ENCODE measurements around the gene JARID2. TPM values are rescaled to one million over a fixed set of nuclear protein-coding genes. Genes with fewer than 3 reads are reported as not detected.

JARID2 gene
- total RNA-seq, 1 experiment from 2014 or later = 23.6 TPM

DNA sequence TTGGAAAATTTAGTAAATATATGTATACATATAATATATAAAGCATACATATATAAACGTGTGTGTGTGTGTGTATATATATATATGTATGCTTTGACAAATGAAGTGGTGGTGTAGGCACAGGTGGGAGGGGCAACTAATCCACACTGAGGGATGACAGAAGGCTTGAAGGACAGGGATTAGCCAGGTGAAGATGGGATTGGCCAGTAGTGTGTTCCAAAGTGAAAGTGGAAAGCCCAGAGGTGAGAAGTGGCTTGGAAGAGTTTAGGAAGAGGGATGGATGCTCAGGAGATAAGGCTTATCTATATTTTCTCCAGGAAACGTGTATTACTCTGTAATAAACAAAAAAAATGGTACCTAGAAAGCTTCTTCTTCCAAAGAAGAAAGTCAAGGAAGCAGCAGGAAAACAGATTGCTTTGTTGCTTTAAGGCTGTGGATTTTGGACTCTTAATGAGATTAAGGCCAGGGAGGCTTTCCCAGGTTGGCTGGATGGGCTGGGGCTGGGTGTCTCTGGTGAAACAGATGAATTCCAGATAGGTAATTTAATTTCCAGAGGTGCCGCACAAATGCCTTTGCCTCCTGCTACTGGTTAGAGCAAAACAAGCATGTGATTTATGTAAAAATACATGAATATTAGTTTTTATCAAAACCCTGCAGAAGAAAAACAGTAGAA is 63.9 kb downstream of the JARID2 start:
- no peak overlapping the region for H2AFZ ChIP-seq (ENCODE audit: low read depth, low read length, poor library complexity, severe bottlenecking)
- H3K27ac ChIP-seq (ENCODE audit: low read depth, low read length) = no peak overlapping the region
- ChIA-PET RAD21 (ENCODE audit: low non-redundant PET in 1 of 2, low total read pairs in 2 of 2, uncharacterized antibody in 2 of 2, unreplicated experiment in 2 of 2) (no interaction called here), CTCF (no interaction called here), POLR2A (no interaction called here)
- H3K4me2 ChIP-seq (ENCODE audit: low read length) = no peak overlapping the region
- H3K36me3 ChIP-seq (ENCODE audit: control insufficient read depth in 1 of 2, insufficient read depth in 2 of 2, low read length in 2 of 2) = no peaks in the 10 kb centered on the region
- no peaks in the 10 kb centered on the region for H3K9me2 ChIP-seq (ENCODE audit: insufficient read depth)
- ATAC-seq (no peak), DNase-seq (ENCODE audit: low read depth, low spot score) (no peak)
- peaks cover 6 to 33% of the 10 kb centered on the region in 2 experiments; a peak in 3 of 4 replicates for H3K4me1 ChIP-seq (ENCODE audit: control insufficient read depth in 1 of 2, insufficient read depth in 2 of 2, low read length in 2 of 2)
- no TSS peak for BruUV-seq (replicated peaks)
- TF ChIP-seq, protein P1, sequence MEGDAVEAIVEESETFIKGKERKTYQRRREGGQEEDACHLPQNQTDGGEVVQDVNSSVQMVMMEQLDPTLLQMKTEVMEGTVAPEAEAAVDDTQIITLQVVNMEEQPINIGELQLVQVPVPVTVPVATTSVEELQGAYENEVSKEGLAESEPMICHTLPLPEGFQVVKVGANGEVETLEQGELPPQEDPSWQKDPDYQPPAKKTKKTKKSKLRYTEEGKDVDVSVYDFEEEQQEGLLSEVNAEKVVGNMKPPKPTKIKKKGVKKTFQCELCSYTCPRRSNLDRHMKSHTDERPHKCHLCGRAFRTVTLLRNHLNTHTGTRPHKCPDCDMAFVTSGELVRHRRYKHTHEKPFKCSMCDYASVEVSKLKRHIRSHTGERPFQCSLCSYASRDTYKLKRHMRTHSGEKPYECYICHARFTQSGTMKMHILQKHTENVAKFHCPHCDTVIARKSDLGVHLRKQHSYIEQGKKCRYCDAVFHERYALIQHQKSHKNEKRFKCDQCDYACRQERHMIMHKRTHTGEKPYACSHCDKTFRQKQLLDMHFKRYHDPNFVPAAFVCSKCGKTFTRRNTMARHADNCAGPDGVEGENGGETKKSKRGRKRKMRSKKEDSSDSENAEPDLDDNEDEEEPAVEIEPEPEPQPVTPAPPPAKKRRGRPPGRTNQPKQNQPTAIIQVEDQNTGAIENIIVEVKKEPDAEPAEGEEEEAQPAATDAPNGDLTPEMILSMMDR (IDR thresholded peaks at IDR 0.05 in 2 of 3, conservative IDR thresholded peaks at IDR 0.05 in 1 of 3; ENCODE audit: borderline replicate concordance in 1 of 3, insufficient read depth in 1 of 3, low read depth in 2 of 3, low read length in 2 of 3) = no peak
- TF ChIP-seq, protein P2, sequence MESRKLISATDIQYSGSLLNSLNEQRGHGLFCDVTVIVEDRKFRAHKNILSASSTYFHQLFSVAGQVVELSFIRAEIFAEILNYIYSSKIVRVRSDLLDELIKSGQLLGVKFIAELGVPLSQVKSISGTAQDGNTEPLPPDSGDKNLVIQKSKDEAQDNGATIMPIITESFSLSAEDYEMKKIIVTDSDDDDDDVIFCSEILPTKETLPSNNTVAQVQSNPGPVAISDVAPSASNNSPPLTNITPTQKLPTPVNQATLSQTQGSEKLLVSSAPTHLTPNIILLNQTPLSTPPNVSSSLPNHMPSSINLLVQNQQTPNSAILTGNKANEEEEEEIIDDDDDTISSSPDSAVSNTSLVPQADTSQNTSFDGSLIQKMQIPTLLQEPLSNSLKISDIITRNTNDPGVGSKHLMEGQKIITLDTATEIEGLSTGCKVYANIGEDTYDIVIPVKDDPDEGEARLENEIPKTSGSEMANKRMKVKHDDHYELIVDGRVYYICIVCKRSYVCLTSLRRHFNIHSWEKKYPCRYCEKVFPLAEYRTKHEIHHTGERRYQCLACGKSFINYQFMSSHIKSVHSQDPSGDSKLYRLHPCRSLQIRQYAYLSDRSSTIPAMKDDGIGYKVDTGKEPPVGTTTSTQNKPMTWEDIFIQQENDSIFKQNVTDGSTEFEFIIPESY (IDR thresholded peaks at IDR 0.05; ENCODE audit: extremely low read depth, insufficient replicate concordance, low read length) = no peak
- TF ChIP-seq CEBPB (IDR thresholded peaks at IDR 0.05; ENCODE audit: low read depth) = no peak
- TF ChIP-seq CBX3 (IDR thresholded peaks at IDR 0.05; ENCODE audit: low read depth) = no peak
- TF ChIP-seq TCF7L2 (IDR thresholded peaks at IDR 0.05; ENCODE audit: borderline replicate concordance, extremely low read depth, insufficient read depth, insufficient read length) = no peak
- no peak for TF ChIP-seq POLR2A (IDR thresholded peaks at IDR 0.05; ENCODE audit: borderline replicate concordance, extremely low read depth, insufficient read depth, insufficient read length)
- no peak for TF ChIP-seq POLR2AphosphoS5 (IDR thresholded peaks at IDR 0.05; ENCODE audit: low read depth, low read length)
- TF ChIP-seq EZH2phosphoT487 (IDR thresholded peaks at IDR 0.05; ENCODE audit: borderline replicate concordance) = no peak
- TF ChIP-seq ZNF274 (IDR thresholded peaks at IDR 0.05; ENCODE audit: low read depth, low read length) = no peak
- TF ChIP-seq FOSL1 (IDR thresholded peaks at IDR 0.05; ENCODE audit: low read depth) = no peak
- no peak for TF ChIP-seq EGR1 (IDR thresholded peaks at IDR 0.05; ENCODE audit: low read depth)
- TF ChIP-seq RAD21 (IDR thresholded peaks at IDR 0.05; ENCODE audit: low read depth) = no peak
- no peak for TF ChIP-seq SIN3A (IDR thresholded peaks at IDR 0.05; ENCODE audit: low read depth)
- TF ChIP-seq, protein P3, sequence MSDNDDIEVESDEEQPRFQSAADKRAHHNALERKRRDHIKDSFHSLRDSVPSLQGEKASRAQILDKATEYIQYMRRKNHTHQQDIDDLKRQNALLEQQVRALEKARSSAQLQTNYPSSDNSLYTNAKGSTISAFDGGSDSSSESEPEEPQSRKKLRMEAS (IDR thresholded peaks at IDR 0.05) = no peak
- TF ChIP-seq ZFX (IDR thresholded peaks at IDR 0.05) = no peak
- no peak for TF ChIP-seq EZH2 (IDR thresholded peaks at IDR 0.05)
- TF ChIP-seq ELF1 (IDR thresholded peaks at IDR 0.05; ENCODE audit: borderline replicate concordance, low read depth) = no peak
- no peak for TF ChIP-seq SP1 (IDR thresholded peaks at IDR 0.05; ENCODE audit: low read depth)
- no peak overlapping the region for H3K4me3 ChIP-seq (replicated peaks in 1 of 2; ENCODE audit: low read depth in 1 of 2, low read length in 2 of 2)
- H3K9me3 ChIP-seq (ENCODE audit: control insufficient read depth in 1 of 2, insufficient read depth in 1 of 2, low read depth in 1 of 2, low read length in 2 of 2) = no peaks in the 10 kb centered on the region
- intact Hi-C loops (cut with micrococcal nuclease) = no loop called here
- H3K27me3 ChIP-seq (ENCODE audit: insufficient read depth, low read length) = no peaks in the 10 kb centered on the region
- H4K20me1 ChIP-seq (ENCODE audit: insufficient read depth) = no peaks in the 10 kb centered on the region
- peaks cover 69% of the 10 kb centered on the region for H3K79me2 ChIP-seq (ENCODE audit: insufficient read depth, low read length)
- no peak overlapping the region for H3K9ac ChIP-seq (ENCODE audit: low read length)
